ENCODE results near the gene CDHR5.

DNA sequence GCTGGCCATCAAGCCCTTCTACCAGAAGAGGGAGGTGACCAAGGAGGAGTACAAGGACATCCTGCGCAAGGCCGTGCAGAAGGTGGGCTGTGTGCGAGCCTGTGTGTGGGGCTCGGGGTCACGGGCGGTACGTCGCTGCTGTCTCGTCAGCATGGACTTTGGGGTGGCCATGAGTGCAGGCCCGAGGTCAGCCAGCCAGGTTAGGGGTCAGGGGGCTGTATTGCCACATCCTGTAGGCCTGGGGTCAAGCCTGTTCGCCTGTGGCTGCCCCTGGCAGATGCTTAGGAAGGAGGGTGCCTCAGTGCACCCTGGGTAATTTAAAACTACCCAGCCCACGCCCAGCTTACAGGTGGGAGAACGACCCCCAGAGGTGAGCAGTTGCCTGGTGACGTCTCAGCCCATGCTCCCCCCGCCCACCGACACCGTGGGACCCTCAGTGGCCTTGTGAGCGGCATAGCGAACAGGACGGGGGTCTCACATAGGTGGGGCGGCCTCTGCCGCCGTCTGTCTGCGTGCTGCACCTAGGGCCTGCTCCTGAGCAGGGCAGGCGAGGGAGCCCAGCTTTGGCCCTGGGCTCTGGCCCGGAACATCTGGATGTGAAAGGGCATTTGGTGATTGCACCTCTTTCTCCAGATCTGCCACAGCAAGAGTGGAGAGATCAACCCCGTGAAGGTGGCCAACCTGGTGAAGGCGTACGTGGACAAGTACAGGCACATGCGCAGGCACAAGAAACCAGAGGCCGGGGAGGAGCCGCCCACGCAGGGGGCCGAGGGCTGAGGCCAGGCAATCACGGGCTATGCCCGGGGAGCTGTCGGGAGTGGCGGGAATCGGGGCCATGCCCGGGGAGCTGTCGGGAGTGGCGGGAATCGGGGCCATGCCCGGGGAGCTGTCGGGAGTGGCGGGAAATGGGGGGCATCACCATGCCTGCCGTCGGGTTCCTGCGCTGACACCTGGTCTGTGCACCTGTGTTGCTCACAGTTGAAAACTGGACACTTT lies 13.5 kb downstream of the CDHR5 start:
- TF ChIP-seq, protein P1, sequence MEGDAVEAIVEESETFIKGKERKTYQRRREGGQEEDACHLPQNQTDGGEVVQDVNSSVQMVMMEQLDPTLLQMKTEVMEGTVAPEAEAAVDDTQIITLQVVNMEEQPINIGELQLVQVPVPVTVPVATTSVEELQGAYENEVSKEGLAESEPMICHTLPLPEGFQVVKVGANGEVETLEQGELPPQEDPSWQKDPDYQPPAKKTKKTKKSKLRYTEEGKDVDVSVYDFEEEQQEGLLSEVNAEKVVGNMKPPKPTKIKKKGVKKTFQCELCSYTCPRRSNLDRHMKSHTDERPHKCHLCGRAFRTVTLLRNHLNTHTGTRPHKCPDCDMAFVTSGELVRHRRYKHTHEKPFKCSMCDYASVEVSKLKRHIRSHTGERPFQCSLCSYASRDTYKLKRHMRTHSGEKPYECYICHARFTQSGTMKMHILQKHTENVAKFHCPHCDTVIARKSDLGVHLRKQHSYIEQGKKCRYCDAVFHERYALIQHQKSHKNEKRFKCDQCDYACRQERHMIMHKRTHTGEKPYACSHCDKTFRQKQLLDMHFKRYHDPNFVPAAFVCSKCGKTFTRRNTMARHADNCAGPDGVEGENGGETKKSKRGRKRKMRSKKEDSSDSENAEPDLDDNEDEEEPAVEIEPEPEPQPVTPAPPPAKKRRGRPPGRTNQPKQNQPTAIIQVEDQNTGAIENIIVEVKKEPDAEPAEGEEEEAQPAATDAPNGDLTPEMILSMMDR (IDR thresholded peaks at IDR 0.05 in 8 of 11, conservative IDR thresholded peaks at IDR 0.05 in 3 of 11), result no peak
- TF ChIP-seq POLR2A (IDR thresholded peaks at IDR 0.05), result no peak
